ENCODE data around the gene YIF1A.

DNA sequence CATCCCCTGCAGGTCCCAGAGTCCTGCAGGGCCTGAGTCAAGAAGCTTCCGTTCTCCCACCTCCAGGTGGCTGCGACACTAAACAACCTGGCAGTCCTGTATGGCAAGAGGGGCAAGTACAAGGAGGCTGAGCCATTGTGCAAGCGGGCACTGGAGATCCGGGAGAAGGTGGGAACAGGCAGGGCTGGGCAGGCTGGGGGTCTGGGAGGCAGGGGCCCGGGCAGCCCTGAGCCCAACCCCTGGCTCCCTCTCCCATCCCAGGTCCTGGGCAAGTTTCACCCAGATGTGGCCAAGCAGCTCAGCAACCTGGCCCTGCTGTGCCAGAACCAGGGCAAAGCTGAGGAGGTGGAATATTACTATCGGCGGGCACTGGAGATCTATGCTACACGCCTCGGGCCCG, 25.2 kb downstream of the YIF1A start:
- TF ChIP-seq POLR2A (IDR thresholded peaks at IDR 0.05; ENCODE audit: low read depth, low read length) (0 out of 2 replicates have a peak, but pooled peaks have one; percentile 13), POLR2AphosphoS5 (IDR thresholded peaks at IDR 0.05; ENCODE audit: low read depth, low read length) (no peak), TAF1 (IDR thresholded peaks at IDR 0.05; ENCODE audit: borderline replicate concordance, low read depth, low read length) (no peak)

All from GM12892 (cell line).